ENCODE data around the gene SLC25A26. TPM values are rescaled to one million over a fixed set of nuclear protein-coding genes. Genes with fewer than 3 reads are reported as not detected.

Gene SLC25A26
- total and polyA plus RNA-seq, 2 donors (not counting 1 experiment from before 2014, with no cell fraction given) = 14.2 to 29.0 TPM

GRCh38 chr3:66182246-66182645 lies 38.6 kb upstream of the SLC25A26 start:
- no peak for TF ChIP-seq EZH2 (IDR thresholded peaks at IDR 0.05; ENCODE audit: low read length, missing control alignments)
- TF ChIP-seq CTCF (conservative IDR thresholded peaks at IDR 0.05 in 1 of 2, IDR thresholded peaks at IDR 0.05 in 1 of 2; ENCODE audit: low read depth in 1 of 2, low read length in 2 of 2) = no peak
- no peak for DNase-seq (ENCODE audit: low read depth in 2 of 2)
- Histone ChIP-seq H3K36me3 (ENCODE audit: control insufficient read depth, insufficient read depth, low read length) (no peaks in the 10 kb centered on the region), H3K9me3 (ENCODE audit: control insufficient read depth, insufficient read depth, low read depth, low read length) (no peaks in the 10 kb centered on the region), H3K27me3 (ENCODE audit: control insufficient read depth, insufficient read depth, low read length) (peaks cover 7% of the 10 kb centered on the region), H3K4me3 (replicated peaks in 1 of 4; ENCODE audit: control extremely low read depth in 1 of 4, insufficient read depth in 1 of 4, low read depth in 3 of 4, low read length in 4 of 4) (no peak overlapping the region), H3K4me1 (ENCODE audit: control insufficient read depth, extremely low read depth, insufficient read depth, low read length) (no peaks in the 10 kb centered on the region), H3K9ac (ENCODE audit: insufficient read depth, low read length) (no peak overlapping the region), H4K20me1 (ENCODE audit: control insufficient read depth, extremely low read depth, insufficient read depth, low read length) (no peaks in the 10 kb centered on the region), H3K27ac (ENCODE audit: insufficient read depth, low read length) (no peak overlapping the region), H3K79me2 (ENCODE audit: control insufficient read depth, insufficient read depth, low read length) (no peaks in the 10 kb centered on the region), H3K4me2 (ENCODE audit: extremely low read depth, insufficient read depth, low read length) (no peak overlapping the region), H2AFZ (ENCODE audit: low read length) (no peak overlapping the region)

GRCh38 chr3:66186545-66186944 lies 34.3 kb upstream of the SLC25A26 start:
- no peak overlapping the region for H3K4me2 ChIP-seq (ENCODE audit: extremely low read depth, insufficient read depth, low read length)
- no peak overlapping the region for H3K4me3 ChIP-seq (replicated peaks in 1 of 4; ENCODE audit: control extremely low read depth in 1 of 4, insufficient read depth in 1 of 4, low read depth in 3 of 4, low read length in 4 of 4)
- H3K9me3 ChIP-seq (ENCODE audit: control insufficient read depth, insufficient read depth, low read depth, low read length) = no peaks in the 10 kb centered on the region
- no peaks in the 10 kb centered on the region for H3K4me1 ChIP-seq (ENCODE audit: control insufficient read depth, extremely low read depth, insufficient read depth, low read length)
- peaks cover 2% of the 10 kb centered on the region for H3K27me3 ChIP-seq (ENCODE audit: control insufficient read depth, insufficient read depth, low read length)
- TF ChIP-seq EZH2 (IDR thresholded peaks at IDR 0.05; ENCODE audit: low read length, missing control alignments) (no peak), CTCF (conservative IDR thresholded peaks at IDR 0.05 in 1 of 2, IDR thresholded peaks at IDR 0.05 in 1 of 2; ENCODE audit: low read depth in 1 of 2, low read length in 2 of 2) (no peak)
- H3K79me2 ChIP-seq (ENCODE audit: control insufficient read depth, insufficient read depth, low read length) = no peaks in the 10 kb centered on the region
- no peak overlapping the region for H2AFZ ChIP-seq (ENCODE audit: low read length)
- DNase-seq (ENCODE audit: low read depth in 2 of 2) = no peak
- H3K9ac ChIP-seq (ENCODE audit: insufficient read depth, low read length) = no peak overlapping the region
- H3K36me3 ChIP-seq (ENCODE audit: control insufficient read depth, insufficient read depth, low read length) = no peaks in the 10 kb centered on the region
- no peaks in the 10 kb centered on the region for H4K20me1 ChIP-seq (ENCODE audit: control insufficient read depth, extremely low read depth, insufficient read depth, low read length)
- H3K27ac ChIP-seq (ENCODE audit: insufficient read depth, low read length) = no peak overlapping the region

GRCh38 chr3:66195347-66195783 lies 25.4 kb upstream of the SLC25A26 start:
- H3K27me3 ChIP-seq (ENCODE audit: control insufficient read depth, insufficient read depth, low read length) = peaks cover 2% of the 10 kb centered on the region
- TF ChIP-seq CTCF (conservative IDR thresholded peaks at IDR 0.05 in 1 of 2, IDR thresholded peaks at IDR 0.05 in 1 of 2; ENCODE audit: low read depth in 1 of 2, low read length in 2 of 2) (peak; percentile 13 to 33), EZH2 (IDR thresholded peaks at IDR 0.05; ENCODE audit: low read length, missing control alignments) (no peak)
- no peaks in the 10 kb centered on the region for H3K79me2 ChIP-seq (ENCODE audit: control insufficient read depth, insufficient read depth, low read length)
- H3K9me3 ChIP-seq (ENCODE audit: control insufficient read depth, insufficient read depth, low read depth, low read length) = no peaks in the 10 kb centered on the region
- peaks cover 1% of the 10 kb centered on the region for H4K20me1 ChIP-seq (ENCODE audit: control insufficient read depth, extremely low read depth, insufficient read depth, low read length)
- no peak overlapping the region for H3K27ac ChIP-seq (ENCODE audit: insufficient read depth, low read length)
- no peaks in the 10 kb centered on the region for H3K36me3 ChIP-seq (ENCODE audit: control insufficient read depth, insufficient read depth, low read length)
- H3K9ac ChIP-seq (ENCODE audit: insufficient read depth, low read length) = no peak overlapping the region
- H2AFZ ChIP-seq (ENCODE audit: low read length) = peak overlapping the region; percentile 33
- no peaks in the 10 kb centered on the region for H3K4me1 ChIP-seq (ENCODE audit: control insufficient read depth, extremely low read depth, insufficient read depth, low read length)
- H3K4me2 ChIP-seq (ENCODE audit: extremely low read depth, insufficient read depth, low read length) = peak overlapping the region; percentile 86
- DNase-seq (ENCODE audit: low read depth in 2 of 2) = peak; percentile 51 to 72
- H3K4me3 ChIP-seq (replicated peaks in 1 of 4; ENCODE audit: control extremely low read depth in 1 of 4, insufficient read depth in 1 of 4, low read depth in 3 of 4, low read length in 4 of 4) = peak overlapping the region in 1 of 4 experiments; percentile 14
